Transverse colon (tissue), 4 donors: ENCODE measurements around the gene GABRB1. TPM values are rescaled to one million over a fixed set of nuclear protein-coding genes. Genes with fewer than 3 reads are reported as not detected.

Experiments used
- DNase-seq: peaks from one replicate; pipeline ENCODE4 v3.0.0-alpha.2; 2019
- H3K27ac ChIP-seq, 4 donors: fragments of 200-600 bp; sonication (generic); 2 replicates each; pipeline ENCODE4 v1.5.1; 2016 to 2018; ENCODE audit warnings: inconsistent platforms in 4 of 4
- H3K27me3 ChIP-seq: fragments of 200-600 bp; sonication (generic); 2 replicates; pipeline ENCODE4 v1.5.1; 2017; ENCODE audit warnings: inconsistent platforms
- H3K36me3 ChIP-seq, 4 donors: fragments of 200-600 bp; sonication (generic); 2 replicates each; pipeline ENCODE4 v1.5.1; 2017 to 2019; ENCODE audit warnings: inconsistent platforms in 4 of 4
- H3K4me1 ChIP-seq, 4 donors: fragments of 200-600 bp; sonication (generic); 2 replicates each; pipeline ENCODE4 v1.5.1; 2017 to 2020; ENCODE audit warnings: inconsistent platforms in 4 of 4
- H3K4me3 ChIP-seq, 4 donors: fragments of 200-600 bp; sonication (generic); 1 replicate in 1 of 4; 2 replicates in 3 of 4; pipeline versions ENCODE4 v1.5.1 to v1.6.1; 2017 to 2019; ENCODE audit warnings: inconsistent platforms in 4 of 4
- H3K9me3 ChIP-seq, 2 donors: fragments of 200-600 bp; sonication (generic); 2 replicates each; pipeline ENCODE4 v1.5.1; 2017 to 2019; ENCODE audit warnings: inconsistent platforms in 2 of 2
- CTCF ChIP-seq, 5 experiments: fragments of 200-600 bp in 3 of 5; fragments of 450-650 bp in 2 of 5; sonication (generic) in 3 of 5; IDR thresholded peaks; 1 replicate in 2 of 5; 2 replicates in 3 of 5; pipeline ENCODE4 v1.5.1; 2016 to 2017; ENCODE audit warnings: antibody characterized with exemption in 5 of 5, inconsistent platforms in 3 of 5, mild to moderate bottlenecking in 2 of 5, moderate library complexity in 1 of 5
- EP300 ChIP-seq: sonication (generic); formaldehyde crosslinking; IDR thresholded peaks from one replicate; pipeline ENCODE4 v1.6.1; 2017; ENCODE audit warnings: antibody characterized with exemption, low read depth
- POLR2A ChIP-seq: fragments of 450-650 bp; IDR thresholded peaks from one replicate; pipeline ENCODE4 v1.6.1; 2016; ENCODE audit warnings: antibody characterized with exemption, mild to moderate bottlenecking, moderate library complexity
- POLR2AphosphoS5 ChIP-seq, 3 donors: sonication (generic); formaldehyde crosslinking; IDR thresholded peaks; one replicate each; pipeline ENCODE4 v1.6.1; 2016; ENCODE audit warnings: antibody characterized with exemption in 3 of 3
- WGBS, 2 donors: methylation state at CpG; one replicate each; pipeline ENCODE4 v1.1.5; 2018; ENCODE audit warnings: low coverage in 1 of 2; 5-methylcytosine and 5-hydroxymethylcytosine counted together
- in situ Hi-C, 4 donors: fragments of 200-750 bp; cut with MboI; loops; one replicate each; pipeline versions ENCODE4 v1.15.0 to v1.15.1; 2017; ENCODE audit warnings: low sequenced_read_pairs in 3 of 4, low pct_ligation_motif_present in 1 of 4, low pct_unique_long_range_greater_than_20kb in 1 of 4
- intact Hi-C: fragments of 100-400 bp; cut with DNase I; formaldehyde crosslinking; loops from one replicate; pipeline ENCODE4 v1.15.1; 2023; ENCODE audit warnings: low total_unique reads
- total RNA-seq, 4 donors: library from RNA; depleted of rRNA; stranded (reverse); fragments of >200 nt; gene quantifications; one replicate each; pipeline ENCODE4 v1.1.0, GENCODE V29; 2016

Gene GABRB1
- total RNA-seq, 4 donors from 2014 or later, result 0.14 to 19.7 (median 0.48) TPM; not detected in 1

DNA sequence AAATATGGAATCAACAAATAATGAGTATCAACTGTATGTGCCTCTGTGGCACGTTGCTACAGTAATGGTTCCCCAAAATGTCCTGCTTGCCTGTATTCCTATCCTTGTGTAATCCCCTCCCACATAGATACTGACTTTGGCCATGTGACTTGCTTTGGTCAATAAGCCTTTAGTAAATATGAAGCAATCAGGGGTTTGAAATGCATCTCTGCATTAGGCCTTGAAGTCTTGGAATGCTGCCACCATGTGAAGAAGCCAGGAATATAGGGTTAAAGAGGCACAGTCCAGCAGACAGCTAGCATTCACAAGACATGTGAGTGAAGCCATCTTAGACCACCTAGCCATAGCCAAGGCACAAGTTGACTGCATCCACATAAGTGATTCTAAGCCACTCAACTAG, 190.9 kb downstream of the GABRB1 start:
- Histone ChIP-seq H3K4me3 (no peak overlapping the region), H3K9me3 (no peaks in the 10 kb centered on the region), H3K36me3 (no peaks in the 10 kb centered on the region), H3K27me3 (no peaks in the 10 kb centered on the region), H3K27ac (no peak overlapping the region), H3K4me1 (no peaks in the 10 kb centered on the region)
- no peak for DNase-seq
- TF ChIP-seq EP300 (no peak), POLR2A (no peak), POLR2AphosphoS5 (IDR thresholded peaks at IDR 0.05) (no peak), CTCF (IDR thresholded peaks at IDR 0.05) (no peak)
- intact Hi-C loops, result no loop called here
- in situ Hi-C loops, result no loop called here
- 79 to 100% methylated on average over 1 of the region's 1 CpG for WGBS, 2 donors

DNA sequence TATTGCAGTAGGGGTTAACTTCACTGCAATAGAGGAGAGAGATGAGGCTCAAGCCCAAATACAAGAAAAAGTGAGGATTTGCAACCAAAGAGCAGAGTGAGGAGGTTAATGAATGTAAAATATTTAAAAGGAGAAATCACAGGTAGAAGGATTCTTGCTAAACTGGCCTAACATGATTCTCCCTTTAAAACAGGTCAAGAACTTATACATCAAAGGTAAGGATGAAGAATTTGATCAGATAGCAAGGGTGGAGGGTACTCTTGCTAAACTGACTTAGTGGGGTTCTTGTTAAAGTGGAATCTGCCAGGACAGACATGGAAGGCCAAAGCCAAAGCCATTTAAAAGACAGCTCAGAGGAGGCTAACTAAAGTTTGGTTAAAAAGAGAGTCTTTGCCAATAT, 193.0 kb downstream of the GABRB1 start:
- Histone ChIP-seq H3K4me1 (no peaks in the 10 kb centered on the region), H3K27me3 (no peaks in the 10 kb centered on the region), H3K36me3 (no peaks in the 10 kb centered on the region), H3K4me3 (no peak overlapping the region), H3K27ac (no peak overlapping the region), H3K9me3 (no peaks in the 10 kb centered on the region)
- in situ Hi-C loops, result no loop called here
- DNase-seq, result no peak
- TF ChIP-seq CTCF (IDR thresholded peaks at IDR 0.05) (no peak), POLR2A (no peak), POLR2AphosphoS5 (IDR thresholded peaks at IDR 0.05) (no peak), EP300 (no peak)
- intact Hi-C loops, result no loop called here

DNA sequence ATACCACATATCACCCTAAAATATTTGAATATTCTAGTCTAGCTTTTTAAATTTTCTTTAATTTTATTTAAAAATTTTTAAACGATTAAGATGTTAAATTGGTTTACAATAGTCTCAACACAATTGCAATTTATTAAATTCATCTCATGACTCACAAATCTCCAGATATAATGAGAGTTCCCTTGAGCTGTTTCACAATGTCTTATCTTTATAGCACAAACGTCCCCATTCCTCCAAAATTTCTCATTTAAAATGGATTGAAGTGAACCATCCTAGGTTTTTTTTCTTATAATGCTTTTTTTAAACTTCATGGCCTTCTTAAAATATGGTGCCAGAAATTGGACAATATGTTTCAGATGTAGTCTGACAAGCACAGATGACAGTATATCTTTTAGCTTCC, 204.4 kb downstream of the GABRB1 start:
- in situ Hi-C loops (no loop called here), intact Hi-C loops (no loop called here)
- H3K27me3 ChIP-seq, result no peaks in the 10 kb centered on the region
- H3K4me3 ChIP-seq, result no peak overlapping the region
- H3K36me3 ChIP-seq, result no peaks in the 10 kb centered on the region
- peaks cover 0 to 5% (median 0%) of the 10 kb centered on the region in 4 donors for H3K4me1 ChIP-seq
- H3K27ac ChIP-seq, result no peak overlapping the region
- WGBS, 2 donors, result 37 to 53% methylated on average over 2 of the region's 2 CpGs
- no peak for TF ChIP-seq POLR2A
- no peak for TF ChIP-seq CTCF (IDR thresholded peaks at IDR 0.05)
- no peak for DNase-seq
- H3K9me3 ChIP-seq, result no peaks in the 10 kb centered on the region

DNA sequence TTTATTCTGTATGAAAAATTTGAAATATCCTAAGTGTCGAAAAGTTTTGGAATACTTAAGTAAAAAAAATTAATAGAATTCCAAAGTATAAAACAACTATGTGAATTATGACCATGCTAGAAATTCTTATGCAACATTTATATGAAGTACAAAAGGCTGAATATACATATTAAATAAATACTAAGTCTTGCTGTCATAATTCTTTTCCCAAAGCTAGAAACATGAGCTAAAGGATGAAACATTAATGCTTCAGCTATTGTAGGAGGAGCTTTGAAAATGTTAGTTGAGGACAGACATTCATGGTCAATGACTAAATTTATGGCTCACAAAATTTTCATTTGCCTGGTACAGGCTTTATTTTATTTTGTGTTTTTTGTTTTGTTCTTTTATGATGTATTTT, 207.3 kb downstream of the GABRB1 start:
- Histone ChIP-seq H3K27ac (no peak overlapping the region), H3K9me3 (no peaks in the 10 kb centered on the region), H3K4me3 (no peak overlapping the region), H3K36me3 (no peaks in the 10 kb centered on the region), H3K27me3 (no peaks in the 10 kb centered on the region), H3K4me1 (no peaks in the 10 kb centered on the region)
- TF ChIP-seq POLR2AphosphoS5 (IDR thresholded peaks at IDR 0.05) (no peak), POLR2A (no peak), CTCF (IDR thresholded peaks at IDR 0.05) (no peak), EP300 (no peak)
- in situ Hi-C loops, result no loop called here
- intact Hi-C loops, result no loop called here
- DNase-seq, result no peak
- 64 to 68% methylated on average over 1 of the region's 1 CpG for WGBS, 2 donors
